CD14-positive monocyte (primary cell): ENCODE data around the gene IL17RA. TPM values are rescaled to one million over a fixed set of nuclear protein-coding genes. Genes with fewer than 3 reads are reported as not detected.

ENCODE experiments used
- DNase-seq, 3 donors: peaks; one replicate each; pipeline ENCODE4 v3.0.0-alpha.2; 2011 to 2022
- H2AFZ ChIP-seq: 2 replicates; pipeline ENCODE4 v1.6.0; 2012; ENCODE audit warnings: mild to moderate bottlenecking, low read depth, low read length, inconsistent platforms; ENCODE audit not compliant: insufficient read depth, poor library complexity, severe bottlenecking
- H3K27ac ChIP-seq, 2 donors: 1 replicate in 1 of 2; 2 replicates in 1 of 2; pipeline ENCODE4 v1.5.1; 2012 to 2013; ENCODE audit warnings: low read length in 2 of 2, control low read depth in 1 of 2, inconsistent platforms in 1 of 2, low read depth in 1 of 2, mild to moderate bottlenecking in 1 of 2
- H3K27me3 ChIP-seq, 2 donors: one replicate each; pipeline versions ENCODE4 v1.6.0 to v1.6.1; 2011 to 2013; ENCODE audit warnings: low read length in 2 of 2; ENCODE audit not compliant: control insufficient read depth in 2 of 2, insufficient read depth in 2 of 2
- H3K36me3 ChIP-seq, 2 donors: replicated peaks in 1 of 2; 1 replicate in 1 of 2; 2 replicates in 1 of 2; pipeline versions ENCODE4 v1.5.1 to v1.6.1; 2012 to 2013; ENCODE audit warnings: low read length in 2 of 2, control low read depth in 1 of 2, inconsistent platforms in 1 of 2, mild to moderate bottlenecking in 1 of 2; ENCODE audit not compliant: insufficient read depth in 2 of 2, control insufficient read depth in 1 of 2
- H3K4me1 ChIP-seq, 2 donors: 1 replicate in 1 of 2; 2 replicates in 1 of 2; pipeline versions ENCODE4 v1.5.1 to v1.6.1; 2012 to 2013; ENCODE audit warnings: low read length in 2 of 2, control low read depth in 1 of 2, inconsistent platforms in 1 of 2, mild to moderate bottlenecking in 1 of 2, moderate library complexity in 1 of 2; ENCODE audit not compliant: insufficient read depth in 2 of 2, control insufficient read depth in 1 of 2
- H3K4me2 ChIP-seq: replicated peaks from 2 replicates; pipeline ENCODE3; 2012; ENCODE audit warnings: low read length, moderate library complexity, mild to moderate bottlenecking; ENCODE audit not compliant: poor library complexity, severe bottlenecking; ENCODE audit errors: extremely low read depth
- H3K4me3 ChIP-seq, 3 experiments: fragments of 200-600 bp in 1 of 3; sonication (generic) in 1 of 3; replicated peaks in 1 of 3; 1 replicate in 2 of 3; 2 replicates in 1 of 3; pipeline ENCODE4 v1.5.1; 2011 to 2013; ENCODE audit warnings: low read length in 3 of 3, mild to moderate bottlenecking in 3 of 3, control low read depth in 2 of 3, low read depth in 2 of 3, inconsistent platforms in 1 of 3, moderate library complexity in 1 of 3
- H3K79me2 ChIP-seq: 2 replicates; pipeline ENCODE4 v1.6.0; 2012; ENCODE audit warnings: mild to moderate bottlenecking, control low read depth, inconsistent platforms, low read length, moderate library complexity; ENCODE audit not compliant: insufficient read depth
- H3K9ac ChIP-seq: 2 replicates; pipeline ENCODE4 v1.6.0; 2017; ENCODE audit warnings: low read length, mild to moderate bottlenecking; ENCODE audit not compliant: insufficient read depth, poor library complexity, severe bottlenecking
- H3K9me3 ChIP-seq, 2 donors: replicated peaks in 1 of 2; 1 replicate in 1 of 2; 2 replicates in 1 of 2; pipeline versions ENCODE4 v1.5.1 to v1.6.1; 2012 to 2013; ENCODE audit warnings: low read length in 2 of 2, control low read depth in 1 of 2; ENCODE audit not compliant: control insufficient read depth in 1 of 2, insufficient read depth in 1 of 2
- H4K20me1 ChIP-seq: 2 replicates; pipeline ENCODE4 v1.6.0; 2012; ENCODE audit warnings: mild to moderate bottlenecking, low read length, control low read depth, moderate library complexity; ENCODE audit not compliant: insufficient read depth
- H3K27ac Mint-ChIP-seq, 7 donors: one replicate each; pipeline ENCODE4 v1.8.0; 2020; ENCODE audit warnings: mild to moderate bottlenecking in 7 of 7, mixed read lengths in 7 of 7, moderate library complexity in 6 of 7, inconsistent platforms in 2 of 7
- H3K27me3 Mint-ChIP-seq, 3 donors: one replicate each; pipeline ENCODE4 v1.8.0; 2021 to 2022; ENCODE audit warnings: low read depth in 3 of 3, mild to moderate bottlenecking in 3 of 3, mixed read lengths in 3 of 3, moderate library complexity in 3 of 3, inconsistent platforms in 1 of 3
- H3K36me3 Mint-ChIP-seq, 2 donors: one replicate each; pipeline ENCODE4 v1.8.0; 2020; ENCODE audit warnings: mixed read lengths in 2 of 2, inconsistent platforms in 1 of 2, mild to moderate bottlenecking in 1 of 2
- H3K4me1 Mint-ChIP-seq: one replicate; pipeline ENCODE4 v1.8.0; 2020; ENCODE audit warnings: mild to moderate bottlenecking, mixed read lengths
- H3K4me3 Mint-ChIP-seq, 2 donors: one replicate each; pipeline ENCODE4 v1.8.0; 2020; ENCODE audit warnings: mild to moderate bottlenecking in 2 of 2, mixed read lengths in 2 of 2, moderate library complexity in 1 of 2
- H3K9me3 Mint-ChIP-seq, 7 donors: one replicate each; pipeline ENCODE4 v1.8.0; 2020 to 2022; ENCODE audit warnings: mixed read lengths in 7 of 7, mild to moderate bottlenecking in 6 of 7, moderate library complexity in 6 of 7, inconsistent platforms in 2 of 7
- CTCF ChIP-seq: fragments of 200-600 bp; IDR thresholded peaks from one replicate; pipeline ENCODE4 v1.8.0; 2022; ENCODE audit warnings: antibody characterized with exemption, mild to moderate bottlenecking
- WGBS: methylation state at CpG from one replicate; pipeline ENCODE4 v1.1.5; 2013; ENCODE audit warnings: missing lambda C conversion rate; ENCODE audit not compliant: insufficient coverage; 5-methylcytosine and 5-hydroxymethylcytosine counted together
- intact Hi-C, 2 donors: fragments of 100-400 bp; cut with micrococcal nuclease; formaldehyde crosslinking; loops; one replicate each; pipeline versions ENCODE4 v1.15.0 to v1.15.1; 2023
- polyA plus RNA-seq, 3 donors: library from polyadenylated mRNA; depleted of rRNA in 1 of 3; unstranded in 2 of 3; stranded (reverse) in 1 of 3; fragments of 300-500 nt in 2 of 3; fragments of >200 nt in 1 of 3; fragmentation: Illumina TruSeq in 2 of 3; gene quantifications; 1 replicate in 2 of 3; 2 replicates in 1 of 3; pipeline ENCODE4 v1.2.3, GENCODE V29; 2012 to 2021

Gene IL17RA
- polyA plus RNA-seq, 3 donors = 68.3 to 118 (median 96.7) TPM

GRCh38 chr22:17140022-17140421 is 55.2 kb downstream of the IL17RA start:
- Histone ChIP-seq H2AFZ (no peak overlapping the region), H3K36me3 (peaks cover 85 to 93% of the 10 kb centered on the region in 2 donors), H3K4me3 (no peak overlapping the region), H3K9me3 (no peaks in the 10 kb centered on the region), H3K4me2 (no peak overlapping the region), H3K79me2 (peaks cover 40% of the 10 kb centered on the region), H3K9ac (no peak overlapping the region), H3K27ac (no peak overlapping the region), H4K20me1 (peaks cover 33% of the 10 kb centered on the region), H3K27me3 (no peaks in the 10 kb centered on the region), H3K4me1 (no peaks in the 10 kb centered on the region)
- 98% methylated on average over 8 of the region's 8 CpGs for WGBS
- intact Hi-C loops = no loop called here
- H3K27ac Mint-ChIP-seq = peak overlapping the region in 2 of 7 donors; percentile 24 to 26
- no peak for DNase-seq
- no peak for TF ChIP-seq CTCF
- peaks cover 1 to 3% (median 1%) of the 10 kb centered on the region in 3 donors for H3K27me3 Mint-ChIP-seq
- H3K36me3 Mint-ChIP-seq = peaks cover 78 to 96% of the 10 kb centered on the region in 2 donors
- no peak overlapping the region for H3K4me3 Mint-ChIP-seq
- H3K4me1 Mint-ChIP-seq = peaks cover 5% of the 10 kb centered on the region
- H3K9me3 Mint-ChIP-seq = no peaks in the 10 kb centered on the region

GRCh38 chr22:17140826-17141766 is 56.3 kb downstream of the IL17RA start:
- H3K36me3 Mint-ChIP-seq = peaks cover 84 to 97% of the 10 kb centered on the region in 2 donors
- Histone ChIP-seq H3K4me2 (no peak overlapping the region), H3K36me3 (peaks cover 88 to 96% of the 10 kb centered on the region in 2 donors), H2AFZ (no peak overlapping the region), H4K20me1 (peaks cover 41% of the 10 kb centered on the region), H3K79me2 (peaks cover 49% of the 10 kb centered on the region), H3K27ac (peak overlapping the region in 1 of 2 donors; percentile 46), H3K9me3 (no peaks in the 10 kb centered on the region), H3K27me3 (no peaks in the 10 kb centered on the region), H3K9ac (no peak overlapping the region), H3K4me1 (no peaks in the 10 kb centered on the region), H3K4me3 (no peak overlapping the region)
- H3K27ac Mint-ChIP-seq = peak overlapping the region in 3 of 7 donors; percentile 38 to 77 (median 62)
- DNase-seq = no peak
- no peak overlapping the region for H3K4me3 Mint-ChIP-seq
- peaks cover 5% of the 10 kb centered on the region for H3K4me1 Mint-ChIP-seq
- TF ChIP-seq CTCF = no peak
- 98% methylated on average over 7 of the region's 9 CpGs for WGBS
- H3K27me3 Mint-ChIP-seq = peaks cover 0 to 4% (median 3%) of the 10 kb centered on the region in 3 donors
- intact Hi-C loops = no loop called here
- H3K9me3 Mint-ChIP-seq = no peaks in the 10 kb centered on the region
